Mucosa of gallbladder (tissue), 1 donor: ENCODE data around the gene CCDC196. TPM values are rescaled to one million over a fixed set of nuclear protein-coding genes. Genes with fewer than 3 reads are reported as not detected.
"Not testable (repeated sequence)": the region's sequence is repeated elsewhere in the genome, so short reads cannot be mapped to it uniquely, and the experiment has no call there.

Experiments
- DNase-seq: peaks from one replicate; pipeline ENCODE4 v3.0.0-alpha.2; 2020; ENCODE audit warnings: low spot score
- total RNA-seq: library from RNA; stranded (reverse); gene quantifications from one replicate; pipeline ENCODE4 v1.2.1, GENCODE V29; 2021
- donor health status: DM: no; HTN: no; CAD: no.

The CCDC196 gene
- total RNA-seq, 1 donor from 2014 or later = not detected

DNA sequence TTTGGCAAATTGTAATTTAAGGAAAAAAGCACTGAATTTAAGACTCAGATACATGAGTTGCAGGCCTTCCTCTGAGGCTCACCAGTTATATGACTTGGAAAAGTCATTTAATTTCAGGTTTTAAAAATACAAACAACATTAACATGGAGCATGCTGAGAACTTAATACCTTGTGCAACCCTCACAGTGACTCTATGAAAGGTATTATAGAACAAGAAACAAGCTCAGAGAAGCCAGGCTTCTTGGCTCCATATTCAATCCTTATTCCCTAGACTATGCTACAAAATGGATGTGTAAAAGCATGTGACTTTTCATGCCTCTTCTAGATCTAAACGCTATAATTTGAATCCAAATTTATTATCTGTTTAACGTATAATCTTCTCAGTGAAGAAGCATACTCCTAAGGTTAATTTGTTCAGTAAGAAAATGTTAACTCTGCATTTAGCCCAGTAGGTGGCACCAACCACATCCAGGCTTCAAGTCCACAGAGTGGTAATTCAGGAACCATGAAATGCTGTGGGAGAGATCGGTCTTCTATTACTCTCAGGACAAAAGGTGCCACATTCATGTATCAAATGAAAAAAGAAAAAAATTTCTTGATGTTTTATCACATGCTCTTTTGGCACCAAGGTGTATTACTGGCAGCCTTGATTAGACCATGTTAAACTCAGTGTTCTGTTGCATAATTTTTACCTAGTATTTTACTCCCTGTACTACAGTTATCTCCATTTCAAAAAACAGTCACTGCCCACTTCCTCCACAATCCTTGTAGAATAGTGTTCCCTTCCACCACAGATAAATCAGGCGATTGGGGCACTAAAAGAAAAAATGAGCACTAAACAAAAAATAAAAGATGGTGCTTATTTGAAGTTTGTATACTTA is 9.3 kb downstream of the CCDC196 start:
- DNase-seq = peak; percentile 52

DNA sequence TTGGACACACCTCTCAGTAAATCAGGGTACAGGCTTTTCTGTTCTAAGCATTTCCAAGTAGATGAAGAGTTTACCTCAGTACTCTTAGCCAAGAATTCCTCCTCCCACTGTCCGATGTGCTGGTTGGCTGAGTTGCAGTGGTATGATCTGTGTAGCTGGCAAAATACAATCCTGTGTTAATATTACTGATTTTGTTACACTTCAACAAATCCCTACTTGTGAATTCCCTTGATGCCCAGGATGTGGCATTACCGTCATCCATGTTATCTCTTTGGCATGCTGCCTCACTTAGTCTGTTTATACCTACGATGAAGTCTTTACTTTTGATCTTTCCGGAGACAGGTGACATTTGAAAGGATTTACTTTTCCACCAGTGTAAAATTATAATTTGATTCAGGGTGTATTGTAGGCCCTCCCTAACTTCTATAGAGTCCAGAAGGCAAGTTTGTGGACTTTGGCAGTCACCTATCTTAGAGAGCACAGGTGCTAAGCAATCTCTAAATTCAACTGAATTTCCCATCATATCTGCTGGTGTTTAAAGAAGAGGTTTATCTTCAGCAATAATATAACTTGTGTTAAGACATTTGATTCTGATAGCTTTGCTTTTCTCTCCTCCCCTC is 10.1 kb downstream of the CCDC196 start:
- no peak for DNase-seq

DNA sequence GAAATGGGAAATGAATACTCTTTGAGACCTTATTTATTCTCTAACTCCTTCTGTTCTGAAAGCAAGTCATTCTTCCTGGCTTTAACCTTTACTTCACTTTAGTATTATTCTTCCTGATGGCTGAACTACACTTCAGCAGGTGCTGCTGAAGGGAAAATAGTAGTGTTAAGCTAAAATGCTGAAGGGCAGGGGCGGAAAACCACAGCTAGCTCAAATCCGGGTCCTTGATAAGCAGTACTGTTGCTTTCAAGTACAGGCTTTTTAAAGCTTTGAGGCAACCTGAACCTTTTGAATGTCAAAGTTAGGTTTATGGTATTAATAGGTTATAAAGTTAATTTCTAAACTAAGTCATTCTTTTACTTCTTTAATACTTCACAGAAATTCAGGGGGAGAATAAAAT is 10.7 kb downstream of the CCDC196 start:
- DNase-seq = no peak

DNA sequence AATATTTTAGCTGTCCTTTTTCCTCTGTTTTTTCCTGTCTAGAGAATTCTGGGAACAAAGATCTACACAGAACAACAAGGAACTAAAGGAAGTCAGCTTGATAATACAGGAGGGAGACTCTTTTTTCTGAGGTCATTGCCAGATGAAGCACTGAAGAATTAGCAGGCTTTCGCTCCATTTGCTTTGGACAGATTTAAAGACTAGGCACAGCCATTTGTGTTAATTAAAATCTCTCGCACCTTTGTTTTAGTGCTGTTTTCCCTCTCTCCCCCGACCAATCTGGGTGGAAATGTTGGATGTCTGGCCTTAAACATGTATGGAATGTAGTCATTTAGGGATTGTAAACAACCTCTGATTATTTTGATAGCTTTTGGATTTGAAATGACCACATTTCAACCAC is 12.1 kb downstream of the CCDC196 start:
- DNase-seq = no peak

DNA sequence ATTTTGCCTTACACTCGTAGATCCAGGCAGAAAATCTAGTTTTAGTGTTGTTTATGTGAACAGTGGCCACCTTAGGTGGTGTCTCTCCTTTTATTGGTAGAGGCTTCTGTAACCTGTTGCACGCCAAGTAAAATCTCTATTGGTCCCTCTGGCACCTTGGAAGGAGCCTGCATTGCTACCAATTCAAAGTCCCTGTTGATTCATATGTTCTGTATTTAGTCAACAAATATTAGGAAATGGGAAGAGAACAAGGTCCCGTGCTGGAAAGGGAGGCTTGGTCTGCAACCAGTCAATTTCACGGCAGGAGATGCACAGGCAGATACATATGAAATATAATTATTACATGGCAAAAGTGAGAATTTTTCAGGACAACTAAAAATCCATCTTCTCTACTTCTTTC is 15.4 kb downstream of the CCDC196 start:
- DNase-seq = no peak

DNA sequence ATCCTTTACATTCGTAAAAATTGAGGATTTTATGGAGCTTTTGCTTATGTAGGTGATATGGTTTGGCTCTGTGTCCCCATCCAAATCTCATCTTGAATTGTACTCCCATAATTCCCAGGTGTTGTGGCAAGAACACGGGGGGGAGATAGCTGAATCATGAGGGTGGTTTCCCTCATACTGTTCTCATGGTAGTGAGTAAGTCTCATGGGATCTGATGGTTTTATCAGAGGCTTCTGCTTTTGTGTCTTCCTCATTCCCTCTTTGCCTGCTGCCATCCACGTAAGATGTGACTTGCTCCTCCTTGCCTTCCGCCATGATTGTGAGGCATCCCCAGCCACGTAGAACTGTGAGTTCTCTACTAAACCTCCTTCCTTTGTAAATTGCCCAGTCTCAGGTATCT is 16.7 kb downstream of the CCDC196 start:
- DNase-seq = not testable (repeated sequence)

DNA sequence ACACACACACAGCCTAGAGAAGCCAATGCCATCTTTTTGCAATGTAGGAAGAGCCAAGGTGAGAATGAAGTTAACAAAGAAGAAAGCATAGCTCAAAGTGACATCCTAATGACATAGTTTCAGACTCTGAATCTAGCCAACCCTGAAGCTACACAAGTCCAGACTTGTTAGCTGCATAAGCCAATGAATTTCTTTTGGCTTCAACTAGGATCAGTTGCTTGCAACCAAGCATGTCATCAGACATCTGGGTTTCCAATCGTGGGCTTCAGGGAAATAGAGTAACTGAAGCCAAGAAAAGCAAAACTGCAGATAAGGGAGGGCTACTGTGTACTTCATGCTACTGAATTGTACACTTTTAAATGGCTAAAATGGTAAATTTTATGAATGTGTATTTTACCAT is 17.4 kb downstream of the CCDC196 start:
- DNase-seq = no peak

DNA sequence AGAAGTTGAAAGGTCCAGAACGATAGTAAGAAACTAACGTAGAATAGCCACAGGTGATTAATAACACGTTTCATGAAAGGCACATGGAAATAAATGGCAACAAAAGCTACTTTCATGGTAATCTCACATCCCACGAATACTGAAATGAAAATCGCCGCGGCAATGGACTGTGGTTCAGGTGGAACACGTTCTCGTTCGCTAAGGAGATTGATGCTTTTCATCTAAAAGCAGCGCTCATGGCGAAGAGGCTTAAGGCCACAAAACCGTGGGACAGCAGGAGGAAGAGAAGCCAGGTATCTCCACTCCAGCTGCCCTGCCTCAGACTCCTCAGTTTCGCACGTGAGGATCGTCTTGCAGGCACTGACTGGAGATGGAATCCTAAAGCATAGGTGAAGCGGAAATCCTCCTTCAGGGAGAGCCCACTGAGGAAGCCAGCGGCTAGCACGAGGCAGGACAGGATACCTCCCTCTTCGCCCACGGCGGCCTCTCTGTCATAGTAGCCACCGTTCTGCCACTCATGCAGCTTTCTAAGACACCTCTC is 21.1 kb downstream of the CCDC196 start:
- no peak for DNase-seq

DNA sequence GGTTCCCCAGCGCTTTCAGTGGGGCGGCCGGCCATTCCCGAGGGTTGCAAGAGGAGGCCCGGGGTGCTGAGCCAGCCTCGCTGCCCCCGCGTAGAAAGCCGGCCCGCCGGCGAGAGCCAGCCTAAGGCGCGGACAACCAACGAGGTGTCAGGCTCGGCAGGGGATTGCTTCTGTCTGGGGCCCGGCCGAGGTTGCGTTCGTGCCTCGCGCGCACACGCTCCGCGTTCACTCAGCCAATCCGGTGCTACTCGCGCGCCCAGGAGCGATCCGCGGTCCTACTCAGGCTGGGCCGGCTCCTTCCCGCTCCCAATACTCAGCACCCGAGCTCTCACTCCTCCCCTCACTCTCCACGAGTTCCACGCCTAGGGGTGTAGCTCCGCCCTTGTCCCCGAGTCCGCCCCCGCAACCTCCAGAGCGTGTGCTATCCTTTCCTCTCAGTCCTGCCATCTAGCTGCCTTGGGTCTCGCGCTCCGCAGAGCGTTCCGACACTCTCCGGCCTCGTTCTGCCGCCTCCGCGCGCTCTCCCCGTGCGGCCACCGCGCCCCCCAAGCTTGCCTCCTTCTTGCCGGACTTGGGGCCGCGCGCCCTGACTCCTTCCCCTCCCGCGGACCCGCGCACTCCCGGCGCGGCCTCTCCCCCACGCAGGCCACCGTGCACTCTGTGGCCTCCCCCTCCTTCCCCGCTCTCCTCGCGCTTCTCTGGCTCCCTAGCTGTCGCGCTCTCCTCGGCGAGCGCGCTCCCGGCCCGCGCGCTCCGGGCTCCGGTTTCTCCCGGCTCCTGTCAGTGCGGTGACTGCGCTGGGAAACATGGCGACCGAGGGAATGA is 21.8 kb downstream of the CCDC196 start, which contains the start of gene GPHN:
Gene GPHN, plus strand, starts transcription at position 426 of the 825 bp plus-strand sequence.
- DNase-seq = peak; percentile 97

DNA sequence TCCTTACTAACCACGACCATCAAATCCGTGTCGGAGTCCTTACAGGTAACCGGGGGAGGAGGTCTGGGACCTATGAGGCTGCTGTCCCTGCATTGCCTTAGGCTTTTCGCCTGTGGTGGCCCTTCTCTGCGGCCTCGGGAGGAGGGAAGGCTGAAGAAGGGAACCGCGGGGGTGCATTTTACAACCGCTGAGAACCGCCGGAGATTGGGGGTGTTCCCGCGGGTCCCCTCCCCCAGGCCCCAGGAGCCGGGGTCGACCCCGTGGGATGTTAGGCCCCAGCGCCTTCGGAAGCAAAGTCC is 22.3 kb downstream of the CCDC196 start:
- no peak for DNase-seq

DNA sequence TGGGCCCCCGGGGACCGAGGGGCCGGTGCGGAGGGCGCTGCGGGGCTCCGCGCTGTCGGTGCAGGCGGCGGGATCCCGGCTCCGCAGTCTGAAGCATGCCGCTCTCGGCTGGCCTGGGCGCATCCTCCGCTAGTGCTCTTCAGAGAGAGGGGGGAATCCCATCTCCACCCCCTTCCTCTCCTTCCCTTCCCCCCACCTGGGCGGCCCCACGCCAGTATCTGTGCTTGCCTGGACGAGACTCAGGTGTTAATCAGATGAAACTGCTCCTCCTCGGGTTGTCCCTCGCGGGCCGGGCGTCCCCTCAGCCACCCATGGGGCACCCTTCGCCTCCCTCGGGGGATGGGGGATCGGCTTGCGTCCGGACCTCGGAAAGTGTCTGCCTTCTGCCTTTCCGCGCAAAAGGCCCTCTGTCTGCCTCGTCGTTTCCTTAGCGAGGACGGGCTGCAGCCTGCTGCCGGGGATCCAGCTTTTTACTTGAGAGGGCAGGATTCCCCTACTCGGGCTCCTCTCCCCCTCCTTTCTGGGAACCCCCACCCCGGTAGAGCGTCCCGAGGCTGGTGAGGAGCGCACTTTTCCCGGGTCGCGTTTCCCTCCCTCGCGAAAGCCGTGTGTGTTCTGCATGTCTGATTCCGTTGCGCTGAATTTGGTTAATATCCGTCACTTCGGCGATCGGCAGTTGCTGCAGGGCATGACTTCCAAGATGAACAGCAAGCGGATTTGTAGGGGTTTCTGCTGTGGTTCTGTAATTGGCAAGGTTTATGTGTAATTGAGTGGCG is 22.9 kb downstream of the CCDC196 start:
- DNase-seq = peak; percentile 17

DNA sequence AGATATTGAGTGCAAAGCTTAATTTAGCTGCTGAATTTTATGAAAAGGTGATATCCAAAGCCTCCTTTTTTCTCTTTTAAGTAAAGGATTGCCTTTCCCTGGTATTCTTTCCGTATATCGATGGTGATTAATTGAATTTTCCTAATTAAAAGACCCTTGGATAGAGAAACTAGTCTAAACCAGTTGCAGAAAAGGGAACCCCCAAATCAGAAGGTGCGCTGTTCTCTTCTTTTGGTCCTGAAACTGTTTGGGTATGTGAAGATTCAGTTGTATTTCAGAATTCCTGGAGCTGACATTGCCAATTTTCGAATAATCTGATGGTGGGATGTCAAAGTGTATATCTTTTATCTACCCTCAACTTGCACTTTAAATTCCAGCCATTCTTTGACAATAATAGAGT is 23.7 kb downstream of the CCDC196 start:
- DNase-seq = no peak

DNA sequence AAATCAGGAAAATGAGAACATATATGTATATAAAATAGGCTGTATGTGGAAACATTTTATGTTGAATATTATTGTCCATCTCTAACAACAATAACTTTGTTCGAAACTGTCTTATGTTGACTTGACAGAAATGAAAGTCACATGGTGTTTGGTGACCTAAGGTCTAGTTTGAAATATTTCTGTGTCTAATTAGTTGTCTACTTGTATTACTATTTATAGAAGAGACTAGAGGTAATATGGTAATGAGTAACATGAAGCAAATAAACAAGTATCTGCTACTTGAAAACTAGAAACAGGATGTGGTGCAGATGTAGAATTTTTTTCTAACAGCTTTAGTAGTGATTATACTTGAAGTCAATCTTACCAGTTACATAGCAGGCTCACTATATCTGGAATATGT is 25.7 kb downstream of the CCDC196 start:
- no peak for DNase-seq

DNA sequence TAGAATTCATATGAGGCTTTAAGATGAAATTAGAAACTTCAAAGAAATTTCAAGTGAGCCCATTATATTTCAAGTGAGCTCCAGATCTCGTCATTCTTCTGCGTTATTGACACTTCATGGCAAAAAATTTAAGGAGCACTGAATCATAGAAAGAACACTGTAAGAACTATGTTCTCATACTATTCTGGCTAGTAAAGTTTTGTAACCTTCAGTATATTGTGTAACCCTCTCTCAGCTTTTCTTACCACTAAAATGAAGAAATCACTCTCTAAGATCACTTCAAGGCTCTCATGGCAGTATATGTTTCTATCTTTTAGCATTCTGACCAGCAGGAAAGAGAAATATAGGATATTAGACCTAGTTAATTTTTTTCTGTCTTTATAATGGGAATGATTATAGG is 28.0 kb downstream of the CCDC196 start:
- no peak for DNase-seq

DNA sequence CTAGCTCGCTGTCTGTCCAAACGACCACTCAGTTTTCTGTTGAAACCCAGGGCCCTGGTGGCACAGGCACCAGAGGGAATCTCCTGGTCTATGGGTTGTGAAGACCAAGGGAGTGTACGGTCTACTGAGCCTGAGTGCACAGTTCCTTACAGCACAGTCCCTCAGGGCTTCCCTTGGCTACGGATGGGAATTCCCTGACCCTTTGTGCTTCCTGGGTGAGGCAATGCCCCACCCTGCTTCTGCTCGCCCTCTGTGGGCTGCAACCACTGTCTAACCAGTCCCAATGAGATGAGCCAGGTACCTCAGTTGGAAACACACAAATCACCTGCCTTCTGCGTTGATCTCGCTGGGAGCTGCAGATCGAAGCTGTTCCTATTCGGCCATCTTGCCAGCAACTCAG is 44.4 kb downstream of the CCDC196 start:
- no peak for DNase-seq

DNA sequence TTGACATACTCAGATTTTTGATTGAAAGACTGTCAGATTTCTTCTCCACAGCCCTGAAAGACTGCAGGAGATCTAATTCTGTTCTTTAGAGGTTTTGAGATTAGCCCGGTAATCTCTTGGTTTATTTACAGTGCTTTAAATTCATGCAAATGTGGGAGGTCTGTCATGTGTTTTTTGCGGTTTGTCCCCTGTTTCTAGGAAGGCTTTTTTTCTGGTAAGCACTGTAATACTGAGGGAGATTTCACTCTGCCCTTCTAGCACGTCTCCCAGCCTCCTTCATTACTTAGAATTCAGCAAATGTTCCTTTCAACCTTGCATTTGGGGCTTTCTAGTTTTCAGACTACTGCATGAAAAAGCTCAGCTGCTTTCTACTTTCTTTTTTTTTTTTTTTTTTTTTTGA is 52.9 kb downstream of the CCDC196 start:
- no peak for DNase-seq

DNA sequence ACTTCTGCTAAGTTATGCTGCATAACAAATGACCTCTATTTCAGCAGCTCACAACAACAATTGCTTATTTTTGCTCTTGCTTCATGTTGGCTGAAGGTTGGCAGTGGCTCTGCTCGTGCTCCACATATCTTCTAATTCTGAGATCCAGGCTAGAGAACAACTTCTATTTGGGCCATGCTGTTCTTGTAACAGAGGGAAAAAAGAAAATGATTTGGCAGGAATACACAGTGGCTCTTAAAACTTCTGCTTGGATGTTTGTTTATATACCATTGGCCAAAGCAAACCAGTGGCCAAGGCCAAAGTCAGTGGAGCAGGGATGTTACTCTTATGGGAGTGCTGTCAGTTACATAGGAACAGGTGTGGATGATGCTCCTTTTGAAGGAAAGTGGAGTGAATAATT is 53.9 kb downstream of the CCDC196 start:
- DNase-seq = no peak

DNA sequence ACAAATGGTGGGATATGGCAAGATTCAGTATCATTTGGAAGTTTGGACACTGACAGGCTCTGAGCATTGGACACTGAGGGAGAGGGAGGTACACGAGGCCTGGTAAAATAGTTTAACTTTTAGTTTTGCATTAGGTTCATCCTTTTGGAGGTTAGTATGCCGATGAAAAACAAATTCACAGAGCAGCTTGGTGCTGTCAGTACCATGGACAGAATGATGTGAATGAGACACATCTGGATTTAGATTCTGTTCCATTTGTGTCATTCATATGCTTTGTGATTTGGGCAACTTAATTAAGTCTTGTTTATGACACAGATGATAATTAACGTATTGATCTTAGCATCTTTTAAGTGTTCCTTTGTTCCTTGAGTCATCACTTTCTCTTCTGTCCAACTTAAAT is 55.5 kb downstream of the CCDC196 start:
- DNase-seq = no peak

DNA sequence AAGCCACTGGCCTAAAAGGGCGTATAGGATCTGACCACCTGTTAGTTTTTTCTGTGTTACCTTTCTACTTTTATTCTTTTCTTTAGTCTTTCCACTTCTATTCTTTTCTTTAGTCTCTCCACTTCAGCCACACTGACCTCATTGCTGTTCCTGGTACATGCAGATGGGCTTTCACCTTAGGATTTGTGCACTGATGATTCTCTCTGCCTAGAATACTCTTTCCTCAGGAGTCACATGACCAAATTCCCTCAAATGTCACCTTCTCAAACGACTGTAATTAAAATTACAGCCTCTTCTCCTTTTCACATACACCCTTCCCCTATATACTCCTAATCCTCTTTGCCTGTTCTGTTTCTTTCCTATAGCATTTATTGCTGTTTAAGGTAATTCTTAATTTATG is 57.8 kb downstream of the CCDC196 start:
- no peak for DNase-seq

DNA sequence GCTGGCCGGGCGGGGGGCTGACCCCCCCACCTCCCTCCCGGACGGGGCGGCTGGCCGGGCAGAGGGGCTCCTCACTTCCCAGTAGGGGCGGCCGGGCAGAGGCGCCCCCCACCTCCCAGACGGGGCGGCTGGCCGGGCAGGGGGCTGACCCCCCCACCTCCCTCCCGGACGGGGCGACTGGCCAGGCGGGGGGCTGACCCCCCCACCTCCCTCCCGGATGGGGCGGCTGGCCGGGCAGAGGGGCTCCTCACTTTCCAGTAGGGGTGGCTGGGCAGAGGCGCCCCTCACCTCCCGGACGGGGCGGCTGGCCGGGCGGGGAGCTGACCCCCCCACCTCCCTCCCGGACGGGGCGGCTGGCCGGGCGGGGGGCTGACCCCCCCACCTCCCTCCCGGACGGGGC is 59.0 kb downstream of the CCDC196 start:
- not testable (repeated sequence) for DNase-seq

DNA sequence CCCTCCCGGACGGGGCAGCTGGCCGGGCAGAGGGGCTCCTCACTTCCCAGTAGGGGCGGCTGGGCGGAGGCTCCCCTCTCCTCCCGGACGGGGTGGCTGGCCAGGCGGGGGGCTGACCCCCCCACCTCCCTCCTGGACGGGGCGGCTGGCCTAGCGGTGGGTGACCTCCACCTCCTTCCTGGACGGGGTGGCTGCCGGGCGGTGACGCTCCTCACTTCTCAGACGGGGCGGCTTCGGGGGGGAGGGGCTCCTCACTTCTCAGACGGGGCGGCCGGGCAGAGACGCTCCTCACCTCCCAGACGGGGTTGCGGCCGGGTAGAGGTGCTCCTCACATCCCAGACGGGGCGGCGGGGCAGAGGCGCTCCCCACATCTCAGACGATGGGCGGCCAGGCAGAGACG is 59.6 kb downstream of the CCDC196 start:
- DNase-seq = not testable (repeated sequence)
